NCI-H510A treated with DMSO at 0.1 percent for 48 hours (cell line): ENCODE data around the gene SLC2A13.
"Not testable (repeated sequence)": the region's sequence is repeated elsewhere in the genome, so short reads cannot be mapped to it uniquely, and the experiment has no call there.

ENCODE experiments used
- DNase-seq: peaks from one replicate; lab custom pipeline; 2025; lab: John Stamatoyannopoulos, UW

SLC2A13 gene

DNA sequence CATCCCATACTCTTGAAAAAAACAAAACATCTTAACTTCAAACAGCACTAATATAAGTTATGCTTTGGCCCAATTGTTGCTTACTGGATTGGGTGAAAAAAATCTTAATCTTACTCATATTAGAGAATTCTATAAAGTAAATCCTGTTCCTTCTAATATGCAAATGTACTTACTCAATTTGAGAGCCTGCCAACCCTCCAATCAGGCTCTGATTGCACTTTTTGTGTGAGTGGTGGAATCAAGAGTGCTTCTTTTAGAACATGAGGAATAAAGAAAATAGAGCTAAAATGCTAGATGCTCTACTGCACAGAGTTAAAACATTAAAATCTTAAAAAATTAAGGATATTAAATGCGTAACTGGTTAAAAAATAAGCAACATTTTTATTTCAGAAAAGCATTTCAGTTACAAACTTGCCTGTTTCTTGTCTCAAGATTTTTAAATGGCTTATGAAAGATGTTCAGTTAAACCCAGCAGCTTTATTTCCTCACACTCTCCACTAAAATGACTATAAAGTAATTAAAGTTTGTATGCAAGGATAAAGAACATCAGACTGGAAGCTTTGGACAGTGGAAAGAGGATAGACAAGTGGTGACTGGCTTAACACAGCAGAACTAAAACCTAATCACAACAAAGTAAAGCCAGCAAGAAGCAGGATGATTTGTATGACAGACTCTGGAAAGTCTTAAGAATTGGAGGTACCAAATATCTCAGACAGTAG lies 177.5 kb downstream of the SLC2A13 start:
- DNase-seq = no peak

DNA sequence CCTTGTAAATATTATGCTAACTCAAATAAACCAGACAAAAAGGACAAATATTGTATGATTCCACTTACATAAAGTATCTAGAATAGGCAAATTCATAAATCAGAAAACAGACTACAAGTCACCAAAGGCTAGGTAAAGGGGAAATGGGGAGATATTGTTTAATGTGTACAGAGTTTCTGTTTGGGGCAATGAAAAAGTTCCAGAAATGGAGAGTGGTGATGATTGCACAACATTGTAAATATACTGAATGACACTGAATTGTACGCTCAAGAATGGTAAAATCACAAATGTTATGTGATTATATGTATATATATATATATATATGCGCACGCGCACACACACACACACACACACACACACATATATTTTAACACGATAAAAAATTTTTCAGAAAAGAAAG lies 182.5 kb downstream of the SLC2A13 start:
- no peak for DNase-seq

DNA sequence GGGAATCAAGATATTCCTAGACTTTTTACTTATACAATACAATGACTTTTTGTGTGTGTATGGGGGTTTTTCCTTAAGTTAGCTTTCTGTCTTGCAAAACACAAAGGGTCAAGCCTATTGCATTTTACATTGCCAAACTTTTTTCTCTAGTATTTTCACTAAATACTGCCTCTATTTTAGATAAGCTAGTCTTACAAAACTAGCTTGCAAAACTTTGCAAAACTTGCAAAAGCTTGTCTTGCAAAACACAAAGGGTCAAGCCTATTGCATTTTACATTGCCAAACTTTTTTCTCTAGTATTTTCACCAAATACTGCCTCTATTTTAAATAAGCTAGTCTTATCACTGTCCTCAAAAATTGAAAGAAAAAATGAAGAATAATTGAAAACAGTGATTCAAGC lies 183.3 kb downstream of the SLC2A13 start:
- not testable (repeated sequence) for DNase-seq

DNA sequence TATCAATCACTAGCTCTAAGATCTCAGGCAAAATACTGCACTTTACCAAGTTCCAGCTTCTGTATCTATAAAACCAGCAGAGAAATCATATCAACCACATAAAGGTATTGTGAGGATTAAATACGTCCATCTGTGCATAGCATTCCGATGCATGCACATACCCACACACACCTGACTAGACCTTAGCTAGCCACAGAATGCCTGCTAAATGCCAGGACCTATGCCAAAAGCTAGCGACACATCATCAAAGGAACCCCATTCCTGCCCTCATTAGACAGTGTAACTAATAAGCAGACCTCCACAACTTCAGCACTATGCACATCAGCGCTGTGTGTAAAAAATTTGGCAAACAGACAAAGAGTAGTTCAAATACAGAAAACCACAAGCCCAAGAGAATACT lies 185.2 kb downstream of the SLC2A13 start:
- DNase-seq = no peak

DNA sequence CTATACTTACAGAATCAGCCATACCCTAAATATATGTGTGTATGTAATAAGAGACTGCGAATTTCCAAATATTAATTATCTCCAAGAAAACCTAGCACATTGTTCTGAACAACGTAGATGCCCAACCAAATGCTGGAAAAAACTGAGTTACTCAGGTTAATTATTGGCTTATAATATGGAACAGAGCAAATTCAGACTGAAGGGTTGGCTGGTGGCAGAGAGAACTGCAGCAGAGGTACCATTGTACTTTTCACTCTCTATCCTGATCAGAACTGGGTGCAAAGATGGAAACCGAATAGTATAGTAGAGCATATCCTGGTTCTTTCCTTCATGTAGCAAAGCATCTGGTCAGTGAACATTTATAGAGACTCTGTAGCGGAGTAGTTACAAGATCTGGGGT lies 185.7 kb downstream of the SLC2A13 start:
- DNase-seq = no peak

DNA sequence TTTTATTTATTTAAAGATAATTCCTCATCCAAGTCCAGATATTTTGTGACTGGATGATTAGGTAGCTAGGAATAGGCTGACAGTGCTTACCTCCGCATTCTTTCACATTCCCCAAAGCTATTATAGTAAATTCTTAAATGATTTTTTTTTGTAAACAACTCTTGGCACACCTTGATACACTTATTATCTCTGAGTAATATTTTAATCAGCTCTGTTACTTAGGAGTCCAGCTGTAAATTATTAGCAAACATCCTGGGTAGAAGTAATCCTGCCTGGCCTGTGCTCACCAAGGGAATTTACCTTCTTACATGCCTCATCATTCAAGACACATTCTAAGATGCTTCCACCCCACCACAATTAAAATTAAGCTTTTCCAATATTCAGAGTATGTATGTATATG lies 186.1 kb downstream of the SLC2A13 start:
- no peak for DNase-seq

DNA sequence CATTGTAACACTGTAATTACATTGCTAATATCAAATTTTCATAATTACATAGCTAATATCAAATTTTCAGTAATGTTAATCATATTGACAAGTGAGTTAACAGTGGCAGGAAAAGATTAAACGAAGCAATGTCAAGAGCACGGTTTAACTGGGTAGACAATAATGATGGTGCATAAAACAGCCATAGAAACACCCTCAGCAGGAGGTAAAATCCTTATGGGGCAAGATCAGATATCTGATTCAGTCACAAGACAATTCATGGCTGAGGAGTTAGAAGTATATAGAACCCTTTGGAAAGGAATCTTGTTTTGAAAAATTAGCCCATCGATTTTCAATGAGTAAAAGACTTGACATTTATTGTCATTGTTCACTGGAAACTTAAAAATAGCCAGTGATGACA lies 190.6 kb downstream of the SLC2A13 start:
- no peak for DNase-seq

DNA sequence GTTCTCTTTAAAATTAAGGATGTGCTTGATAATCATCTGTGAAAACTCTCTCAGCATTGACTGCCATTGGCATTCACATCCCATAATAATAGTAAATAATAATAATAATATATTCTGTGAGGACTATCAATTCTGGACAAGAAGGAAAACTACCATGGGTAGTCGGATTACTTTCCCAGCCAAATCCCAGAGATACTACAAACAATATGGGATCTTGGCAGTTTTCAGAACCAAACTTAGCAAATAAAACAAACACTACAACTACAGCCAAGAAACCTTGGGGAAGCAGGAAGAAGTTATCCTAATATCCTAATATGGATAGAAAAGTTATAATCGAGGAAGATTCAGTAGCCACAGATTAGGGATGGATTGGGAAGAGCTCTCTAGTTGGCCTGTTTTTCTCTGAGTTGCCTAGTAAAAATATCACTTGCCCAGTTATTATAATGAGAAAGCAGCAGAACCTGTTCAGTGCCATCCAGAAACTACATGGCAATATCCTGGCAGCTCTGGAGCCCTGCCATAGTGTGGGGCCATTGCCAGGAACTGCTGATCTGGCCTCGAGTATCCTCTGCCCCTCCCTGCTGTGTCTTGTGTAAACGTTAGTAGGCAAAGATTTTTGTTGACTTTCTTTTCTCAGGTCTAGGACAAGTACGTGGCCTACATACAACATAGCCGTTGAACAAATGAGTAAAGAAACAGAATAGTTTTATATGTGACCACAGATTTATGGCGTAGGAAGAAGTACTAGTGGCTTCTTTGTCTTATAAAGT lies 193.5 kb downstream of the SLC2A13 start:
- DNase-seq = peak; percentile 15

DNA sequence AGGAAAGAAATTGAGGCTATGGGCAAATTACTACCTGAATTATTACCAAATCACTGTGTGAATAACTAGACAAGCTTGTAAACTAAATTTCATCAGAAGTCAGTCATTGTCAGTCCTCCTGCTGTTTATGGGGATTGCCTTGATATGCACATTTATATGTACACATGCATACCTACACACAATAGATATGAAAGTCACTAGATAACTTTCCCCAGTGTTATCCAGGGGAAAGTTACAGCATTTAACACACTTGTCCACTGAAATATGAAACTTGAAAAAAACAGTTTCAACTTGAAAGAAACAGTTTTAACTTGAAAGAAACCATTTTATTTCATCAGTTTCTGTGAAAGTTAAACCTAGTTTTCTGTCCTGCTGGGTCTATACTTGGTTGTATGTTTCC lies 199.6 kb downstream of the SLC2A13 start:
- DNase-seq = no peak

DNA sequence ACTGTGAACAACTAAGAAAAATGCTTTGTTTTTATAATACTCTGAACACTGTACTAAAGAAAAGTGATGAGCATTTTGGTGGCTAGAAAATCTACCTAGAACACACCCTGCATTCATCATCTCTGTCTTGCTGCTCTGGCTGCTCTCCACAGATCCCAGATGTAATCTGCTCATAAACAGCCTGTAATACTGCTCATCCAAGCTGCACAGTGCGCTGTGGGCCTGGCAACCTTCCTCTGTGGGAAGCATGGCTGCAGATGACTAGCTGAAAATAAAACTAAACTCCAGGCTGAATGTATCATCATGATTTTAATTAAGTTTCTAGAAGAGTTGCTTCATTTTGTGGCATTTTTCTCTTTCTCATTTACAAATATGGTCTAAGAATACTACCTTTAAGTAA lies 200.7 kb downstream of the SLC2A13 start:
- no peak for DNase-seq

DNA sequence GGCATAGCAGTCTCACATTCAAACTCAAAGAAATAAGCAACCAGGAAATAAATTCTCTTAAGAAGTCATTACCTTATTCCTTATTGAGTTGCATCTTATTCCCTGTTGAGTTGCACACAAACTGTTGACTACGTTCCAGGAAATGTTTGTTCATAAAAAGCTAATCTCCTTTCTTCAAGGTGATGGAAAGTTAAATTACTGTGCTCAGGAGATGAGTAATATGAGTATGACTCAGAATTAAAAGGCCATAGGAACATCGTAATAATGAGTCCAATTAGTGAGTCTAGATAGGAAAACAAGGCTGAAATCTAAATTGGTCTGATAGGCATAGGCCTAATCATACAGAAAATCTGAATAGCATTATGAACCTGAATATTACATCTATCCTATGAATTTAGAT lies 203.1 kb downstream of the SLC2A13 start:
- DNase-seq = no peak

DNA sequence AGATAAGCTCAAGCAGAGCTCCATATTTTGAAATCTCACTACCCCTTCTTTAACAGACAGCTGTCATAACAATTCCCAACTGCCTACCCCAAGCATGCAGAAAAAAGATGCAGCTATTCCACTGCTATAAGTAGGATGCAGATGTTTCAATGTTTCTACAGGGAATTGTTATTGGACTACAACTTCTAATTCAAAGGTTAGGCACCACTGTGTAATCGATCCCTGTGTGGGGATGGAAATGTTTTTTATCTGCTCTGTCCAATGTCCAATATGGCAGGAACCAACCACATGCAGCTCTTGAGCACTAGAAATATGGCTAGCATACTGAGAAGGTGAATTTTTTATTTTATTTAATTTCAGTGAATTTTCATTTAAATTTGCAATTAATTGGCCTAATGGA lies 208.6 kb downstream of the SLC2A13 start:
- no peak for DNase-seq

DNA sequence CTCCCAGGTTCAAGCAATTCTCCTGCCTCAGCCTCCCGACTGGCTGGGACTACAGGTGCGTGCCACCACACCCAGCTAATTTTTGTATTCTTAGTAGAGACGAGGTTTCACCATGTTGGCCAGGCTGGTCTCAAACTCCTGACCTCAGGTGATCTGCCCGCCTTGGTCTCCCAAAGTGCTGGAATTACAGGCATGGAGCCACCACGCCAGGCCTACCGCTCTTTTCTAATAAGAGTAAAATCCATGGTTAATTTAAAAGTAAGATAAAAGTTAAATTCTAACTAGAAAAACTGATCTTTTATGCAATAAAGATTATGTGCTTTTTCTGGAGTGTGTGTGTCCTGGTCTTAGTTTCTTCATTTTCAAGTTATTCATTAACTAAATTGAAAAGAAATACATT lies 212.5 kb downstream of the SLC2A13 start:
- not testable (repeated sequence) for DNase-seq

DNA sequence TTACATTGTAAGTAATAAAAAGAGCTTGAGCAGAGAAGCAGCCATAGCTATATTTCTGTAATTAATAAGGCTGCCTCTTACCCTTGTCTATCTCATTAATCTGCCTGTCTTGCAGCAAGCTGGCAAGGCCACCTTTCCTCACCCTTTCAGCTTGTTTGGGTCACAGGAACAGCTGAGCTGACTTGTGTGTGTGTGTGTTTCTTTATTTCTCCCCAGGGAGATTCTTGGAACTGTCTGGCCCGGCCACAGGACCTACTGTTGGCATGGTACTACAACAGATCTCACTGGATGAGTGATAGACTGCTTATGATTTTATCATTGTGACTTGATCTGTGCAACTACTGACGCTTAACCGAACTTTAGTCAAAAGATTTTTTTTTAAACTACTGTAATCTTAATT lies 213.7 kb downstream of the SLC2A13 start:
- DNase-seq = no peak

DNA sequence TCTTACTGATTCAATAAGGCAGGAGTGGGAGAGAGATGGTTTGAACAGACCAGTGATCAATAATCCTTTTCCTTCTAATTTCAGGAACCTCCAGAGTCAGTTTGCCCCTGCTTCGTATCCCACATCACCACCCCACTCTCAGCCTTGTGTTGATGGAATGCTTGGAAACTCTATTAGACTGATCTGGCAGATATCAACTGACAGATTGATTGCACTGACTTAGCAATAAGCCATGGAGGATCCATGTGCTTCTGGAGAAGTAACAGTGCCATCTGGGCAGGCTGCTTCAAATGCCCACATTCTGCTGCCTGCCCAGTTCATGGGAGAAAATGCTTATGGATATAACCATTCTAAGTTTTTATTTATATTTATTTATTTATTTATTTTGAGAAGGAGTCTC lies 218.0 kb downstream of the SLC2A13 start:
- DNase-seq = no peak

DNA sequence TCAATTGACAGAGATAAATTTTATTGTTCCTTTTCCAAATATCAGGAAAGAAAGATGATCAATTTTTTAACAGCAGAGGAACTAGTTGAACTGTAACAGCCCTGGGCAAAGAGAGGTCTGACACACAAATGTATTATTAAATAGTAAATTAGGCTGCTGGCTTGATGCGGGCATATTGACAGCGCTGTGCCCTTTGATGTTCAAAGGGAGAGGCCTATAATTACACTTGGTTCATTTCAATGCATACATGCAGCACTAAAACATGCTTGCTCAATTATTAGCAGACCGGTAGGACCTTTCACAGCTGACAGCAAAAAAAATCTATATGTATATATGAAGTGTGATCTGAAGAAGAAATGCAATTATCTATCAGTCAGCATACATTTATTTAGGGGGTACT lies 219.8 kb downstream of the SLC2A13 start:
- DNase-seq = no peak

DNA sequence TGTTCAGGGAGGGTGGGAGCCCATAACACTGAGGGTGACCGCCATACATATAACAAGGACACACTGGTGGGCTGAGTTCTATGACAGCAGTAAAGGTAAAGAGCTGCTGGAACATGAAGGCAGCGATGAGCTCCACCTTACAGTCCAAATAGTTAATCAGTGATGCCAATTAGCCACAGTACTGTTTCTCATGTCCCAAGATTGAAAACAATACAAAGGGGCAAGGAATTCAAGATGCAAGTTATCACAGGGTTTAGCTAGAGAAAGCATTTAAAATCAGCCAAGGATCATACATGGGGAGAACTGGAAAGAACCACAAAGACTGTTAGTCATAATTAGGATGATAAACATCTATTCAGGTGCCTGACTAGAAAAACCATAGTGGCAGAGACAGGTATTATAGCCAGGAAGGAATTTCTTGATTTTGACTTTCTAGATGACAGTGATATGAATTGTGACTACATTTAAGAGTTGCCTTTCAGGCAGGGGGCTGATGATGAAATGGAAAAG lies 221.2 kb downstream of the SLC2A13 start:
- DNase-seq = no peak

DNA sequence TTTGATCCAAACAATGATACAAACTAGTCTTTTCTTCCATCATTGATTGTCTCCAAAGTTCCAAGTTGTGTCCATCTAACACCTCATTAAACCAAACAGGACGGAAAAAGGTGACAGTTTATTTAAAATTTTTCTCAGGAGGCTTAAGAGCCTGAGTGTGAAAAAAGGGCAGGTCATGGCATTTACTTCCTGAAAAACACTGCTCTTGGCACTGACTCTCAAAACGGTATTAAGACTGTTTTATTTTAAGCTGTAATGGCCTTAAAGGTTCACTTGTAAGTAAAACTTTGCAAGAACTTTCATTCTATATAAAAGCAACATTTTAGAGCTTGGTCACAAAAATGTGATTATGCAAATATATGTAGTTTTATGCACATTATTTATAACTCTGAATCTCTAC lies 222.5 kb downstream of the SLC2A13 start:
- no peak for DNase-seq

DNA sequence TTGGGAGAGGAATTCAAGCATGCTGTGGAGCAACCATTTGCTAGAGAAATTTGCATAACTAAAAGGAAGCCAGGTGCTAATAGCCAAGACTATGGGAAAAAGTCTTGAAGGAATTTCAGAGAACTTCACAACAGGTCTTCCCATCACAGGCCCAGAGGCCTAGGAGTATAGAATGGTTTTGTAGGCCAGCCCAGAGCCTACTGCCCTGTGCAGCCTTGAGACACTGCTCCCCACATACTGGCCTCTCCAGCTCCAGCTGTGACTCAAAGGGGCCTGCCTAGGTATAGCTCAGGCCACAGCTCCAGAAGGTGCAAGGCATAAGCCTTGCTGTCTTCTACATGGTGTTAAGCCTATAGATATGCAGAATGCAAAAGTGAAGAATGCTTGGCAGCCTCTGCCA lies 227.1 kb downstream of the SLC2A13 start:
- DNase-seq = no peak

DNA sequence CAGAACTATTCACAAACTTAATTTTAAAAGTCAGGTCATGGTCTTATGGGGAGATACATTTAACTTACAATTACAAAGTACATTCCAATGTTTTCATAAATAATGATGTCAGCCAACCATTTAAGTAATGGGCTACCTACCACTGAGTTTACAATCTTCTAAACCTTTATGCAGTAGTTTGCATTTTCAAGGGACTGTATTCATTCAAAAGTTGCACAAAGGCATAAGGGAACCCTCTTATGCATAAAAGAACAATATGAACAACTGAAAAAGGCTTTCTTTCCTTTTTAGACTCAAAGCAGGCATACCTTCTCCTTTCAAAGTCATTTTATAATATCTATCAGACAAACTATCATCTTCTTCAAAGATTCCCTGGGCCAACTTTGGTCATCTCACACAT lies 230.2 kb downstream of the SLC2A13 start:
- no peak for DNase-seq

DNA sequence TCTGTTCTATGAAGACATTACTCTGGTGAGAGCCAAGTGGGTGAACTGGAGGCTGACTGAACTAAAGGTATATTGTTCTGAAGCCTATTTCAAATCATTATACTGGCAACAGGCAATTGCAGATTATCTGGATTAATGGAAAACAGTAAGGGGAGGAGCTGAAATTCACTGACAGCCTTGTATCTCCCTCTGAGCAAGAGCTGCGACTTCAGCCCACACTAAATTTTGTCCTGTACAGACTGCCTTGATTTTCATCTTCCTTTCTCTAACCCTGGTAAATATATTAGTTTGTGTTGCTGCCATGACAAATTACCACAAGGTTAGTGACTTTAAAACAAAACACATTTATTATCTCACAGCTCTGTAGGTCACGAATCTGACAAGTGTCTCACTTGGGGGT lies 231.1 kb downstream of the SLC2A13 start:
- DNase-seq = no peak

DNA sequence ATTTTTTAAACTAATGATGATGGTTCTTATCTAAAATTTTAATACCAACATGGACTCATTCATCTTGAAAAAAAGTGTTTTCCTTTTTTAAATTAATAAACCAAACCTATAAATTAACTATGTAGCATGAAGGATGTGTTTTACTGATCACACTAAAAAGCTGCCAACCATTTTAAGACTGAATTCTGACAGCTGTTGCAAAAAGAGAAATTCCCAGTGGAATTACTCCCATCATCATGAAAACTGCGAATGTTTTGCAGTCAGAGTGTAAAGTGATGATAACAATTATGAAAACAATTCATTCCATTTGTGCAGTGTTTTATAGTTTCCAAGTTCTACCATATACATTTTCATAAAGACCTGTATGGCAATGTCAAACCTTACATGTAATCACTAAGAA lies 232.8 kb downstream of the SLC2A13 start:
- DNase-seq = no peak

DNA sequence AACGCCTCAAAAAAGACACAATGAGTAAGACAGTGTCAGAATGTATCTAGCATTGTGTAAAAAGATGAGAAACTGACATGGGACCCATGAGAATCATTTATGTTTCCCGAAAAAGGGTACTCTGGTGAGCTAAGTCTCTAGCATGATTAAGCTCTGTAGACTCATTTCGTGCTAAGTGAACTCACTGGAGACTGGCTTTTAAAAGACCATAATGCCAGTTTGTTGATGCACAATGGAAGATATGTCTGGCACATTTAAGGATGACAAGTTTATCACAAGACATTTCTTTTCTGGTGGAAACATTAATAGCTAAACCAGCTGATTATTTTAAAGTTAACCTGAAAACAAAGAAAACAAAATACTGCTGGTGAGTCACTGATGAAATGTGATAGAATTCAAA lies 233.5 kb downstream of the SLC2A13 start:
- DNase-seq = no peak

DNA sequence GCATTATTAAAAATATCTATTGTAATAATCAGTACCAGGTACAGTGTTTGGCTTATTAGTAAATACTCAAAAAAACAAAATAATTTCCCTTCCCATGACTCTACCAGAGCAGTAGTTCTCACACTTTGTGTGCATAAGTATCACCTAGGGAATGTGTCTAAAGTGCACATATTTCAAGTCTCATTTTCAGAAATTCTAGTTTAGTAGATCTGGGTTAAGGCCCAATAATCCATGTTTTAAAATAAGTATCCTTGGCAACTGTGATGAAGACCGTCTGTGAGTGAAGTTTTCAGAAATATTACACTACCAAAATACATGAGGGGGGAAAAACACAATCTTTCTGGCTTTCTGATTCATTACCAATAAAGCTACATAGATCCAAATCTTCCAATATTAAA lies 237.6 kb downstream of the SLC2A13 start:
- no peak for DNase-seq
